ENCODE measurements around the gene CSNK1A1L.

- TF ChIP-seq POLR2A (IDR thresholded peaks at IDR 0.05): no peak
- no peak for TF ChIP-seq CTCF (IDR thresholded peaks at IDR 0.05)
These were observed 24.4 kb upstream of the CSNK1A1L start for GRCh38 chr13:37129866-37130265.

All from thyroid gland (tissue), 4 donors.